H1 (cell line): ENCODE measurements around the gene SENP1. TPM values are rescaled to one million over a fixed set of nuclear protein-coding genes. Genes with fewer than 3 reads are reported as not detected.

ENCODE experiments used
- CREB1 ChIP-seq: IDR thresholded peaks from 2 replicates; pipeline ENCODE4 v1.6.1; 2012; ENCODE audit warnings: inconsistent platforms
- RAD21 ChIP-seq, 2 experiments: IDR thresholded peaks in 1 of 2; conservative IDR thresholded peaks in 1 of 2; 2 replicates each; pipeline ENCODE4 v1.6.1; 2011; ENCODE audit warnings: low read depth in 2 of 2, low read length in 2 of 2, improper control_type of control experiment in 1 of 2, inconsistent platforms in 1 of 2, mild to moderate bottlenecking in 1 of 2, moderate library complexity in 1 of 2
- TAF1 ChIP-seq: IDR thresholded peaks from 2 replicates; pipeline ENCODE4 v1.6.1; 2011; ENCODE audit warnings: mild to moderate bottlenecking, low read depth, low read length
- ZNF274 ChIP-seq: IDR thresholded peaks from 2 replicates; pipeline ENCODE4 v1.7.0; 2012; ENCODE audit warnings: low read length, borderline replicate concordance; ENCODE audit errors: extremely low read depth
- polyA plus RNA-seq, 7 experiments: library from polyadenylated mRNA; depleted of rRNA in 3 of 7; stranded (reverse) in 5 of 7; unstranded in 2 of 7; fragments of >200 nt in 5 of 7; fragments of 200-250 nt in 2 of 7; gene quantifications; 1 replicate in 5 of 7; 2 replicates in 1 of 7; 4 replicates in 1 of 7; pipeline versions ENCODE4 v1.2.1 to v1.2.3, GENCODE V29; 2011 to 2013; ENCODE audit warnings: missing spikeins in 2 of 7, mixed read lengths in 2 of 7
- total RNA-seq: library from RNA; stranded (reverse); fragmentation: NEBNext Ultra II Directional; extraction: Animal tissue kit (Norgen Biotek cat#: 25700); gene quantifications from 2 replicates; pipeline ENCODE4 v1.2.1, GENCODE V29; 2021

SENP1 gene
- total and polyA plus RNA-seq, 2 of the 8 experiments (the other 6 are each of a cell fraction or from before 2014, with no cell fraction given): 14.2 to 31.5 TPM

- TF ChIP-seq ZNF274 (no peak), RAD21 (IDR thresholded peaks at IDR 0.05 in 1 of 2, conservative IDR thresholded peaks at IDR 0.05 in 1 of 2; ENCODE audit: low read depth in 2 of 2, low read length in 2 of 2) (no peak), CREB1 (no peak), TAF1 (no peak)
Measured at GRCh38 chr12:48050174-48050573, 55.7 kb downstream of the SENP1 start (continued).
